OCI-LY1 (cell line): ENCODE results near the gene GPT2.

ENCODE experiments used
- EZH2 ChIP-seq: fragments of 200-600 bp; sonication (generic), shearing (Covaris generic); IDR thresholded peaks from 2 replicates; pipeline ENCODE4 v1.8.0; 2017; ENCODE audit warnings: borderline replicate concordance, mixed run types, mild to moderate bottlenecking, antibody characterized with exemption, low read length, moderate library complexity, mixed read lengths
- TF ChIP-seq, protein P1 (sequence below): fragments of 200-600 bp; sonication (generic), shearing (Covaris generic); IDR thresholded peaks from 2 replicates; pipeline ENCODE4 v1.5.1; 2017; ENCODE audit warnings: mild to moderate bottlenecking, antibody characterized with exemption, low read length, moderate library complexity, mixed read lengths

DNA sequence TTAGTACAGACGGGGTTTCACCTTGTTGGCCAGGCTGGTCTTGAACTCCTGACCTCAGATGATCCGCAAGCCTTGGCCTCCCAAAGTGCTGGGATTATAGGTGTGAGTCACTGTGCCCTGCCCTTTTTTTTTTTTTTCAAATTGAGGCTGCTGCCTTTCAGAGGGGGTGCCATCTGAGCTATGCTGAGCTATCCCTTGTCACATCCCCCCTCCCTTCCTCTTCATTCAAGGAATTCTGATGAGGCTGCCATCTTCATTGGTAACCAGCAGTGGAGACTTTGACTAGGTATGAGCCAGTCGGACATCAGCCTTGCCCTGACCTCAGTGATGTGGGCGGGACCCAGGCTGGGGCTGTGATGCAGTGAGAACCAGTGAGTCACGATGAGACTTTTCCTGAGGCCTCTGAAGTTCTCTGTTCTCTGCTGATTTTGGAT, 24.4 kb upstream of the GPT2 start:
- TF ChIP-seq, protein P1, sequence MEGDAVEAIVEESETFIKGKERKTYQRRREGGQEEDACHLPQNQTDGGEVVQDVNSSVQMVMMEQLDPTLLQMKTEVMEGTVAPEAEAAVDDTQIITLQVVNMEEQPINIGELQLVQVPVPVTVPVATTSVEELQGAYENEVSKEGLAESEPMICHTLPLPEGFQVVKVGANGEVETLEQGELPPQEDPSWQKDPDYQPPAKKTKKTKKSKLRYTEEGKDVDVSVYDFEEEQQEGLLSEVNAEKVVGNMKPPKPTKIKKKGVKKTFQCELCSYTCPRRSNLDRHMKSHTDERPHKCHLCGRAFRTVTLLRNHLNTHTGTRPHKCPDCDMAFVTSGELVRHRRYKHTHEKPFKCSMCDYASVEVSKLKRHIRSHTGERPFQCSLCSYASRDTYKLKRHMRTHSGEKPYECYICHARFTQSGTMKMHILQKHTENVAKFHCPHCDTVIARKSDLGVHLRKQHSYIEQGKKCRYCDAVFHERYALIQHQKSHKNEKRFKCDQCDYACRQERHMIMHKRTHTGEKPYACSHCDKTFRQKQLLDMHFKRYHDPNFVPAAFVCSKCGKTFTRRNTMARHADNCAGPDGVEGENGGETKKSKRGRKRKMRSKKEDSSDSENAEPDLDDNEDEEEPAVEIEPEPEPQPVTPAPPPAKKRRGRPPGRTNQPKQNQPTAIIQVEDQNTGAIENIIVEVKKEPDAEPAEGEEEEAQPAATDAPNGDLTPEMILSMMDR: no peak
- no peak for TF ChIP-seq EZH2
